ENCODE results near the gene CSMD2.
"Not testable (repeated sequence)": the region's sequence is repeated elsewhere in the genome, so short reads cannot be mapped to it uniquely, and the experiment has no call there.

Gene CSMD2

DNA sequence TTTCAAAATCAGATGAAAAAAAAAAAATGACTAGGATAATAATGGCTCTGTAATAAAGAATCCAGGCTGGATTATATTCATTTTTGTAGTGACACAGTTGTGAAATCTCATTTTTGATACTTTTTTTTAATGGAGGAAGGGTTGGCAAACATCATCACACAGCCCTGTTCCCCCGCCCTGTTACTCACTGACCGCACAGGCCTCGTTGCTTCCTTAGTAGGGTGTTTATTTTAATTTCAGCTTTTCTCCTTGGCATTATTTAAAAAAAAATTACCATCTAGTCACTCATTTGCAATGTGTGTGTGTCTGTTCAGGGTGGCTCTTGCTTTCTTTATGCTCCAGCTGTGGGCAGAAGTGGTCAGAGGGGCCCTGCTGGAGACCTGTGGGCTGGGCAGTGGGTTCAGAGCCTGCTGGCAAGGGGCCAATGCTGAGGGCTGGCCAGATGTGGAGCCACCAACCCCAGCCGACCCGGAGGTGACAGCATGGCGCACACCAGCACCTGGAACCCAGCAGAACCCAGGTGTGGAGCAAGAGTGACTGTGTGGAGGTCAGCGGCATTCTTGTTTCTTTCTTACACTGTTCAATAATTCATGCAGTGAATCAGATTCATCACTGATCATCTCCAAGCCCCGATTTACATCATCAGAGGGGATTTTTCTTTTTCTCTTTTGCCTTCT lies 648.0 kb downstream of the CSMD2 start:
- DNase-seq, result no peak

DNA sequence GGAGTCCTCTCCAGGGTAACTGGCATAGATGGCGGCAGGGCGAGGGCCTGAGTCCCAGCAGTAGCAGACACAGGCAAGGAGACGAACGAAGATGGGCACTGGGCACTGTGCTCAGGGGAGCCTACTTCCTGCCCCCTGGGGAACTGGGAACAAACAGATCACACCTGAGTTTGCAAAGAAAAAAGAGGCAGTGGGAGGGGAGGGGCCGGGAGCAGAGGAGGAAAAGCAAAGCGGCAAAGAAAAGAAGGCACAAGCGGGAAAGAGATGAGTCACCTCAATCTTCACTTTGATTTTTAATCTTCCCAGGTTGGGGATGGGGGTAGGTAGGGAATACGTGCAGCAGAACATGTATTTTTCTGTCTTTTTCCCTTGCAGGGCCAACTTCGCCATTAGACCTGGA lies 648.6 kb downstream of the CSMD2 start:
- no peak for DNase-seq

GRCh38 chr1:33515607-33516006 lies 649.4 kb downstream of the CSMD2 start:
- DNase-seq, result no peak

DNA sequence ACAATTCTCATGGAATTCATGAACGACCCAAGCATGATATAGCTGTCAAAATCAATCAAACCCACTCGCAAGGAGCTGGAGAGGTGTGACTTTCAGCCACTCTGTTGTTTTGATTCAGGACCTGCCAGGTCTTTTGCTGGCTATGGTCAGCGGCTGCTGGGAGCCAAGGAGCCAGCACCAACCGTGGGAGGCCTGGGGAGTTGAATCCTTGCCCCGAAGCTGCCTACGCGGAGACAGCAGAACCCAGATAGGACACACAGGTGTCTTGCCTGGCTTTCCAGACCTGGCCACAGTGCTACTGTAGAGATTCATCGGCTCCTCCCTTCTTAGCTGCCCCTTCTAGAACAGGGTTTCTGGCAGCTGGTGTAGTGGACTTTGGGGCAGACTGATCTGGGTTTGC lies 649.9 kb downstream of the CSMD2 start:
- DNase-seq, result no peak

DNA sequence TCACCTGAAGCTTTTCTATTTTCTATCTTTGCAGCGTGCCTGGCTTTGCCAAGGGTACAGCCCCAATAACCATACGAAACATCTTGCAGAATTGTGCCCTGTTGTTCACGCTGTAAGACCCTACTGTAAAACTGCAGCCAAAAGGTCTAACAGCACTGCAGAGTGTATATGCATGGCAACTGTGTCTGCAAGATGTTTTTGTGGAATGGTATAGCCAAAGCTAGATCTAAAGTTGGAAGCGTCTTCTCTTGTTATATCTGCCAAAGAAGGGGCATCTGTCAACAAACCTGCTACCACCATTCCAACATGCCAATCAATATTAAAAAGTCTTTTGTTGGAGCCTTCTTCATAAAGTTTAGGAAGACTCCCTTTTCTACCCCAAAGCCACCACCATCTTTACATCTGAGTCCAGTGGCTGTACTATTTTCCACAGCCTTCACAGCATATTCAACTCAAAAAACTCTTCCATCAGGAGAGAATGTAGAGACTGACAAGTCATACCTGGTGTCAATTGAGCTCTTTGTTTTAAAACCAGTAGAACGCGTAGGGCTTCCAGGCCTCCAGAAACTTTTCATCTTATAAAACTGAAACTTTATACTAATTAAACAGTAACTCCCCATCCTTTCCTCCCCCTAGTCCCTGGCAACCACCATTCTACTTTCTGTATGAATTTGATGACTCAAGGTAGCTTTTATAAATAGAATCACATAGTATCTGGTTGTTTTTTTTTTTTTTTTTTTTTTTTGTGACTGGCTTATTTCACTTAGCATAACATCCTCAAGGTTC lies 652.6 kb downstream of the CSMD2 start:
- no peak for DNase-seq

GRCh38 chr1:33509276-33509675 lies 655.8 kb downstream of the CSMD2 start:
- not testable (repeated sequence) for DNase-seq

- DNase-seq, result no peak
Observed at GRCh38 chr1:33508151-33508550, 656.9 kb downstream of the CSMD2 start.

DNA sequence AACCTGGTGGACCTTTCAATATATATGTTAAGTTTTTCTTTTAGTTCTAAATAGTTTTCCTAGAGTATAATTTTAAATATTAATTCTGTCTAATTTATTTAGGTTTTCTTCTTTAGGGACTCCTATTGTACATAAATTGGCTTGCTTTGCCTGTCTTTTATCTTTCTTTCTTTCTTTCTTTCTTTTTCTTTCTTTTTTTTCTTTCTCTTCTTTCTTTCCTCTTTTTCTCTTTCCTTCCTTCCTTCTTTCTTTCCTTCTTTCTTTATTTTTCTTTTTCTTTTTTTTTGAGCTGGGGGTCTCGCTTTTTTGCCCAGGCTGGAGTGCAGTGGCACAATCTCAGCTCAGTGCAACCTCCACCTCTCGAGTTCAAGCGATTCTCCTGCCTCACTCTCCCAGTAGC lies 657.4 kb downstream of the CSMD2 start:
- no peak for DNase-seq

- no peak for DNase-seq
Observed at GRCh38 chr1:33503506-33503905, 661.5 kb downstream of the CSMD2 start.

DNA sequence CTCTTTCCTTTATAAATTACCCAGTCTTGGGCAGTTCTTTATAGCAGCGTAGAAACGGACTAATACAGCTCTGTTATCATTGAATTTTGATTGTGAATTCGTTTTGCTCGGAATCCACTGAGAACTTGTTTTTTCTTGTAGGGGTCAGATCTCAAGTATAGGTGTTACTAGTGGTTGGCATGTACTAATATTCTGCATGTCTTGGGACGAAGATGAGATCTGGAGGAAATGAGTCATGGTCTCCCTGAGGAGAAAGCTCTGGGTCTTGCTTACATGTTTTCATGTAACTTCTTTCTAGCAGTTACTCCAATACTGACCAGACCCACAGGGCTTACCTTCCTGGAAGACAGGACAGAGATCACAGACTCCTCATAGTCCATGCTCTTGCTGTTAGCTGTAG lies 662.3 kb downstream of the CSMD2 start:
- DNase-seq, result no peak

DNA sequence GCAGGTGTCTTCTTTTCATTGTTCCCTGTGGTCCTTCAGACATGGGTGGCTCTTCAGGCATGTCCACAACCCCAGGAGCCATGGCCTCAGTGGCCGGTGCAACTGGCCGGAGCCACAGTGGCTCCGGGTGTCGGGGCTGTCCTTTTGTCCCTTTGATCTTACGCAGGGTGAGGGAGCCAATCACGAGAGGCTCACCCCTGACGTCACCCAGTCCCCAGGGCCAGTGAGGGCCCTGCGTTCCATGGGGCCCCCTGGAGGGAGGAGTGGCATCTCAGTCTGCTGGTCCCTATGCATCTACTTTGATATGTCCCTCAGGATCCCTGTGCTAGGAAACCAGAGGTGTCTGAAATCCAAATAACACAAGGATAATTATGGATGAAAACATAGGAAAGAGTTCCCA lies 663.3 kb downstream of the CSMD2 start:
- DNase-seq, result no peak

GRCh38 chr1:33501309-33501708 lies 663.7 kb downstream of the CSMD2 start:
- no peak for DNase-seq

- no peak for DNase-seq
Observed at GRCh38 chr1:33500547-33500946, 664.5 kb downstream of the CSMD2 start.

GRCh38 chr1:33497410-33497809 lies 667.6 kb downstream of the CSMD2 start:
- DNase-seq, result no peak

GRCh38 chr1:33494929-33495328 lies 670.1 kb downstream of the CSMD2 start:
- no peak for DNase-seq

GRCh38 chr1:33488624-33489023 lies 676.4 kb downstream of the CSMD2 start:
- no peak for DNase-seq

- DNase-seq, result no peak
Observed at GRCh38 chr1:33482412-33482811, 682.6 kb downstream of the CSMD2 start.

- DNase-seq, result no peak
Observed at GRCh38 chr1:33477451-33477850, 687.6 kb downstream of the CSMD2 start.

DNA sequence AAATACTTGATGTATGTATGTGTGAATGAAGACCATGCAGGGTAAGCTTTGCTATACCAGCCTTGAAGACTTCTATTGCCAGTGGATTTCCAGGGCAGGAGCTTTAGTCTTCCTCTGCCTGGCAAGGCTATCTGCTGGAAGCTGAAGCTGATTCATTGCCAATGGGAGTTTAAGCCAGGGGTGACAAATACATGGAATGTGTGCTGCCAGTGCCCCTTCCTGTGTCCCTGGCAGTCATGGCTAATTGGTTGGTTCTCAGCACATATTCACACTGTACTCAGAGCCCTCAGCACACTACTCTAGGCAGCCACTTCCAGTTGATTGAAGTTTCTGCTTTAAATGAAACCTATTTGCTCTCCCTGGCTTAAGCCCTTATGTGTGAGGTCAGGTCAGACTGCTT lies 691.1 kb downstream of the CSMD2 start:
- DNase-seq, result no peak

- peak; percentile 85 for DNase-seq
Observed at GRCh38 chr1:33472269-33472980, 692.6 kb downstream of the CSMD2 start, which contains the start of gene ZSCAN20. Gene ZSCAN20 (plus strand): TSS chr1:33472645. CDS start chr1:33479289, 6,644 bp downstream.

- DNase-seq, result no peak
Observed at GRCh38 chr1:33471416-33471815, 693.6 kb downstream of the CSMD2 start.

- DNase-seq, result no peak
Observed at GRCh38 chr1:33470495-33471012, 694.5 kb downstream of the CSMD2 start.

DNA sequence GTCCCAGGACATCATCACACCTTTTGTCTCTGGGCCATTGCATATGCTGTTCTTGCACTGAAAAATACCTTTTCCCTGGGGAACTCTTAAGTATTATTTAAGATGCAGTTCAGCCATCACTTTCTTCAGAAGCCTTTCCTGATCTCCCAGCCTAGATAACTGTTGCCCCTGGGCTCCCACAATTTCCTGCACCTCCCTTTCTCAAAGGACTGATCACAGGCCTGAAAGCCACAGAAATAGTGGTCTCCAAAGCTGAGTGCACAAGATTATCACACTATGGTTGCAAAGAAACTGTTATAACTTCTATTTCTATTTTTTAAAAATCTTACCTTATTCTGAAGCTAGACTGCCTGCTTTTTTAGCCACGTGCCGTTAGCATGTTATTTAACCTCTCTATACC lies 695.3 kb downstream of the CSMD2 start:
- DNase-seq, result no peak

- no peak for DNase-seq
Observed at GRCh38 chr1:33468967-33469366, 696.1 kb downstream of the CSMD2 start.
